H1 (cell line): ENCODE results near the gene SEMA5B. TPM values are rescaled to one million over a fixed set of nuclear protein-coding genes. Genes with fewer than 3 reads are reported as not detected.

Source experiments
- BACH1 ChIP-seq: IDR thresholded peaks from 2 replicates; pipeline ENCODE4 v1.6.1; 2012; ENCODE audit warnings: low read length, improper control_type of control experiment
- CHD7 ChIP-seq: fragments of 300-600 bp; sonication (generic); IDR thresholded peaks from 2 replicates; pipeline ENCODE4 v1.7.1; 2012; ENCODE audit warnings: low read length, moderate library complexity, mild to moderate bottlenecking, inconsistent platforms; ENCODE audit not compliant: insufficient replicate concordance
- CREB1 ChIP-seq: IDR thresholded peaks from 2 replicates; pipeline ENCODE4 v1.6.1; 2012; ENCODE audit warnings: inconsistent platforms
- CTBP2 ChIP-seq: IDR thresholded peaks from 2 replicates; pipeline ENCODE4 v1.7.0; 2011; ENCODE audit warnings: borderline replicate concordance, mild to moderate bottlenecking, moderate library complexity, mixed read lengths, low read length; ENCODE audit not compliant: insufficient read depth, insufficient read length
- CTCF ChIP-seq, 3 experiments: IDR thresholded peaks; 1 replicate in 2 of 3; 2 replicates in 1 of 3; pipeline versions ENCODE4 v1.5.1 to v1.6.1; 2011; ENCODE audit warnings: low read length in 3 of 3, mild to moderate bottlenecking in 3 of 3, inconsistent platforms in 2 of 3, low read depth in 1 of 3, moderate library complexity in 1 of 3; ENCODE audit not compliant: insufficient read depth in 1 of 3; ENCODE audit errors: control extremely low read depth in 1 of 3
- FOSL1 ChIP-seq: IDR thresholded peaks from 2 replicates; pipeline ENCODE4 v1.6.1; 2011; ENCODE audit warnings: mild to moderate bottlenecking, low read depth, low read length, moderate library complexity; ENCODE audit not compliant: insufficient read depth
- RAD21 ChIP-seq, 2 experiments: IDR thresholded peaks in 1 of 2; conservative IDR thresholded peaks in 1 of 2; 2 replicates each; pipeline ENCODE4 v1.6.1; 2011; ENCODE audit warnings: low read depth in 2 of 2, low read length in 2 of 2, improper control_type of control experiment in 1 of 2, inconsistent platforms in 1 of 2, mild to moderate bottlenecking in 1 of 2, moderate library complexity in 1 of 2
- SP1 ChIP-seq: IDR thresholded peaks from 2 replicates; pipeline ENCODE4 v1.6.1; 2011; ENCODE audit warnings: low read depth, low read length
- SP2 ChIP-seq: IDR thresholded peaks from 2 replicates; pipeline ENCODE4 v1.6.1; 2012; ENCODE audit warnings: mild to moderate bottlenecking, low read length, inconsistent platforms
- polyA plus RNA-seq, 7 experiments: library from polyadenylated mRNA; depleted of rRNA in 3 of 7; stranded (reverse) in 5 of 7; unstranded in 2 of 7; fragments of >200 nt in 5 of 7; fragments of 200-250 nt in 2 of 7; gene quantifications; 1 replicate in 5 of 7; 2 replicates in 1 of 7; 4 replicates in 1 of 7; pipeline versions ENCODE4 v1.2.1 to v1.2.3, GENCODE V29; 2011 to 2013; ENCODE audit warnings: missing spikeins in 2 of 7, mixed read lengths in 2 of 7
- total RNA-seq: library from RNA; stranded (reverse); fragmentation: NEBNext Ultra II Directional; extraction: Animal tissue kit (Norgen Biotek cat#: 25700); gene quantifications from 2 replicates; pipeline ENCODE4 v1.2.1, GENCODE V29; 2021

The SEMA5B gene
- total and polyA plus RNA-seq, 2 of the 8 experiments (the other 6 are each of a cell fraction or from before 2014, with no cell fraction given) = 13.1 to 22.4 TPM

GRCh38 chr3:122936335-122936734, 91.2 kb downstream of the SEMA5B start (continued):
- TF ChIP-seq CHD7 = no peak
- TF ChIP-seq RAD21 (IDR thresholded peaks at IDR 0.05 in 1 of 2, conservative IDR thresholded peaks at IDR 0.05 in 1 of 2; ENCODE audit: low read depth in 2 of 2, low read length in 2 of 2) = no peak
- no peak for TF ChIP-seq CREB1
- no peak for TF ChIP-seq SP2
- TF ChIP-seq CTBP2 = no peak
- no peak for TF ChIP-seq BACH1
- TF ChIP-seq FOSL1 = no peak
- no peak for TF ChIP-seq SP1
- no peak for TF ChIP-seq CTCF (IDR thresholded peaks at IDR 0.05; ENCODE audit: control extremely low read depth in 1 of 3, insufficient read depth in 1 of 3, low read depth in 1 of 3, low read length in 3 of 3)
